HepG2 (cell line): ENCODE results near the gene OBSL1. TPM values are rescaled to one million over a fixed set of nuclear protein-coding genes. Genes with fewer than 3 reads are reported as not detected.

ENCODE experiments used
- CAMTA2 ChIP-seq: sonication (generic); formaldehyde crosslinking; IDR thresholded peaks from 2 replicates; pipeline ENCODE4 v1.4.0; 2020; ENCODE audit warnings: mild to moderate bottlenecking, missing genetic modification reagents, borderline replicate concordance
- CEBPB ChIP-seq: IDR thresholded peaks from 2 replicates; pipeline ENCODE4 v1.6.1; 2011; ENCODE audit warnings: low read depth, low read length, improper control_type of control experiment, borderline replicate concordance
- NFKB2 ChIP-seq: sonication (generic); formaldehyde crosslinking; IDR thresholded peaks from 2 replicates; pipeline ENCODE4 v1.4.0; 2020; ENCODE audit warnings: missing genetic modification reagents, borderline replicate concordance
- PPARG ChIP-seq: conservative IDR thresholded peaks from 2 replicates; pipeline ENCODE4 v1.6.1; 2016; ENCODE audit warnings: missing biosample characterization, missing genetic modification reagents
- REXO4 ChIP-seq: sonication (generic); formaldehyde crosslinking; IDR thresholded peaks from 2 replicates; pipeline ENCODE4 v1.8.0; 2022; ENCODE audit warnings: missing genetic modification reagents, mild to moderate bottlenecking, borderline replicate concordance
- SCMH1 ChIP-seq: sonication (generic); formaldehyde crosslinking; IDR thresholded peaks from 2 replicates; pipeline ENCODE4 v1.9.0; 2021; ENCODE audit warnings: missing genetic modification reagents, mild to moderate bottlenecking, borderline replicate concordance
- SNAPC2 ChIP-seq: sonication (generic); formaldehyde crosslinking; IDR thresholded peaks from 2 replicates; pipeline ENCODE4 v1.8.1; 2022; ENCODE audit warnings: mild to moderate bottlenecking, missing genetic modification reagents
- SOX13 ChIP-seq, 3 experiments: fragments of 450-650 bp in 1 of 3; sonication (generic) in 1 of 3; formaldehyde crosslinking in 1 of 3; IDR thresholded peaks in 2 of 3; conservative IDR thresholded peaks in 1 of 3; 2 replicates each; pipeline versions ENCODE4 v1.5.0 to v1.6.1; 2016 to 2020; ENCODE audit warnings: antibody characterized with exemption in 1 of 3, mild to moderate bottlenecking in 1 of 3, missing compliant biosample characterization in 1 of 3, missing genetic modification reagents in 1 of 3, moderate library complexity in 1 of 3
- TCF7 ChIP-seq: sonication (generic); IDR thresholded peaks from 2 replicates; pipeline ENCODE4 v1.6.1; 2016; ENCODE audit warnings: antibody characterized with exemption, low read depth
- TMF1 ChIP-seq: sonication (generic); formaldehyde crosslinking; IDR thresholded peaks from 2 replicates; pipeline ENCODE4 v1.8.1; 2022; ENCODE audit warnings: low read depth, missing genetic modification reagents
- ZBTB14 ChIP-seq: sonication (generic); formaldehyde crosslinking; IDR thresholded peaks from 2 replicates; pipeline ENCODE4 v1.4.0; 2020; ENCODE audit warnings: missing genetic modification reagents
- ZFP41 ChIP-seq: sonication (generic); formaldehyde crosslinking; IDR thresholded peaks from 2 replicates; pipeline ENCODE4 v1.4.0; 2020; ENCODE audit warnings: mild to moderate bottlenecking, missing genetic modification reagents, borderline replicate concordance
- ZNF292 ChIP-seq: sonication (generic); formaldehyde crosslinking; IDR thresholded peaks from 2 replicates; pipeline ENCODE4 v1.8.1; 2022; ENCODE audit warnings: mild to moderate bottlenecking, low read depth, missing genetic modification reagents, borderline replicate concordance
- ZNF33A ChIP-seq: sonication (generic); formaldehyde crosslinking; IDR thresholded peaks from 2 replicates; pipeline ENCODE4 v1.5.1; 2020; ENCODE audit warnings: missing genetic modification reagents, mild to moderate bottlenecking, moderate library complexity, borderline replicate concordance
- ZNF580 ChIP-seq: IDR thresholded peaks from 2 replicates; pipeline ENCODE4 v1.6.1; 2016; ENCODE audit warnings: low read depth, borderline replicate concordance
- ZSCAN22 ChIP-seq: sonication (generic); formaldehyde crosslinking; IDR thresholded peaks from 2 replicates; pipeline ENCODE4 v1.4.0; 2020; ENCODE audit warnings: mild to moderate bottlenecking, missing genetic modification reagents
- polyA plus RNA-seq, 8 experiments: library from polyadenylated mRNA; depleted of rRNA in 3 of 8; stranded (reverse) in 7 of 8; unstranded in 1 of 8; fragments of >200 nt; fragmentation: Illumina TruSeq in 4 of 8; extraction: Trizol in 4 of 8; gene quantifications; 2 replicates each; pipeline versions ENCODE4 v1.2.1 to v1.2.3, GENCODE V29; 2011 to 2016; ENCODE audit warnings: low read depth in 4 of 8, missing spikeins in 1 of 8, mixed read lengths in 1 of 8; ENCODE audit not compliant: insufficient read depth in 1 of 8
- total RNA-seq, 5 experiments: library from RNA; depleted of rRNA; stranded (reverse); fragments of >200 nt; fragmentation: Illumina TruSeq; extraction: Trizol; gene quantifications; 2 replicates each; pipeline ENCODE4 v1.2.3, GENCODE V29; 2016; ENCODE audit warnings: low read depth in 1 of 5
- TF ChIP-seq, protein P1 (sequence below): sonication (generic); IDR thresholded peaks from 2 replicates; pipeline ENCODE4 v1.6.1; 2016; ENCODE audit warnings: low read depth, borderline replicate concordance
- TF ChIP-seq, protein P2 (sequence below): sonication (generic); formaldehyde crosslinking; conservative IDR thresholded peaks from 2 replicates; pipeline ENCODE4 v1.5.0; 2020; ENCODE audit warnings: missing genetic modification reagents
- TF ChIP-seq, protein P3 (sequence below): IDR thresholded peaks from 2 replicates; pipeline ENCODE4 v1.4.0; 2020; ENCODE audit warnings: mild to moderate bottlenecking, missing genetic modification reagents

OBSL1 gene
- total and polyA plus RNA-seq, 2 of the 13 experiments (the other 11 are each of a cell fraction or from before 2014, with no cell fraction given) = 86.7 to 218 TPM

DNA sequence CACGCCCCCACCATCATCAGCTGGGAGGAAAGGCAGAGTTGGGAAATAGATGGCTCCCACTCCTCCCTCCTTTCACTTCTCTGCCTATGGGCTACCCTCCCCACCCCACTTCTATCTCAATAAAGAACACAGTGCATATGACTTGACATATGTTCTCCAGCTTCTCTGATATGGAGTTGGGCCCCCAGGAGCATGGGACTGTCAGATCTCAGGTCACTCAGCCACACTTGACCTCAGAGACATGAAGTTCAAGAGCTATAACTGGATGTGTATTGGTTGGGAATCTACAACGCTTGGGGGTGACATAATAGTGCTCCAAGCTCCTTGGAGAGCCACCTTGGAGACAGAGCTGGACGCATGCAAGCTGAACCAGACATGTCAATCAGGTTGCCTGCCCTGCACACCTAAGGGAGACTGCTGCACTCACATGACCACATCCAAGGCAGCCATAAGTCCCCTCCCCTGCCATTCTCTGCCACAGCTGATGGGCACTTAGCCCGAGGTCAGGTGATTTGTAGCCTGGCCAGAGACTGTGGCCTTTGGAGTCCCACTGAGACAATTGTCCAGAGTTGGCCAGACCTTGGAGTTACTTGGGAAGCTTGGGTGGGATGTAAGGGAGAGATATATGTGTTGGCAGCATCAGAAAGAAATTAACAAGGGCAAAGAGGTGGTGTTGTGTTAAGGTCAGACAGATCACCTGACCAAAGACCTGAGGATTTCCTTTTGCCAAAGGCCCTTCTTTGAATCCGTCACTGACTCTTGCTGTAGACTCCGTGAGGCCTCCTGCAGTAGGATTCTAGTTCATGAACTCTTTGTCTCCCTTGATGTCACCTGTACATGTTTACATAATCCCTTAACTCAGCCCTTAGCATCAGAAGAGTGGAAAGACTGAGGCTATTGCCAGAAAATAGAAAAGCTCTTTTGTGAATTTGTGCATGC, 4.5 kb upstream of the OBSL1 start (continued):
- TF ChIP-seq, protein P1, sequence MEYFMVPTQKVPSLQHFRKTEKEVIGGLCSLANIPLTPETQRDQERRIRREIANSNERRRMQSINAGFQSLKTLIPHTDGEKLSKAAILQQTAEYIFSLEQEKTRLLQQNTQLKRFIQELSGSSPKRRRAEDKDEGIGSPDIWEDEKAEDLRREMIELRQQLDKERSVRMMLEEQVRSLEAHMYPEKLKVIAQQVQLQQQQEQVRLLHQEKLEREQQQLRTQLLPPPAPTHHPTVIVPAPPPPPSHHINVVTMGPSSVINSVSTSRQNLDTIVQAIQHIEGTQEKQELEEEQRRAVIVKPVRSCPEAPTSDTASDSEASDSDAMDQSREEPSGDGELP = peak; percentile 46; the same call in 1 of the 2 replicates
- TF ChIP-seq ZFP41 (CRISPR knock-in tag) = 0 out of 2 replicates have a peak, but pooled peaks have one; percentile 15
- 0 out of 2 replicates have a peak, but pooled peaks have one; percentile 3 for TF ChIP-seq REXO4
- no peak for TF ChIP-seq ZNF580 (CRISPR knock-in tag)
- peak; percentile 47 for TF ChIP-seq TCF7
- no peak for TF ChIP-seq SCMH1
- TF ChIP-seq ZNF292 (CRISPR knock-in tag) = 0 out of 2 replicates have a peak, but pooled peaks have one; percentile 23
- TF ChIP-seq, protein P2, sequence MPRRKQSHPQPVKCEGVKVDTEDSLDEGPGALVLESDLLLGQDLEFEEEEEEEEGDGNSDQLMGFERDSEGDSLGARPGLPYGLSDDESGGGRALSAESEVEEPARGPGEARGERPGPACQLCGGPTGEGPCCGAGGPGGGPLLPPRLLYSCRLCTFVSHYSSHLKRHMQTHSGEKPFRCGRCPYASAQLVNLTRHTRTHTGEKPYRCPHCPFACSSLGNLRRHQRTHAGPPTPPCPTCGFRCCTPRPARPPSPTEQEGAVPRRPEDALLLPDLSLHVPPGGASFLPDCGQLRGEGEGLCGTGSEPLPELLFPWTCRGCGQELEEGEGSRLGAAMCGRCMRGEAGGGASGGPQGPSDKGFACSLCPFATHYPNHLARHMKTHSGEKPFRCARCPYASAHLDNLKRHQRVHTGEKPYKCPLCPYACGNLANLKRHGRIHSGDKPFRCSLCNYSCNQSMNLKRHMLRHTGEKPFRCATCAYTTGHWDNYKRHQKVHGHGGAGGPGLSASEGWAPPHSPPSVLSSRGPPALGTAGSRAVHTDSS (CRISPR knock-in tag) = no peak
- no peak for TF ChIP-seq ZBTB14 (CRISPR knock-in tag)
- TF ChIP-seq SOX13 (IDR thresholded peaks at IDR 0.05) = no peak
- 0 out of 4 replicates have a peak, but pooled peaks of 1 of the 2 experiments have one; percentile 35 for TF ChIP-seq SOX13 (CRISPR knock-in tag; conservative IDR thresholded peaks at IDR 0.05 in 1 of 2, IDR thresholded peaks at IDR 0.05 in 1 of 2)
- TF ChIP-seq, protein P3, sequence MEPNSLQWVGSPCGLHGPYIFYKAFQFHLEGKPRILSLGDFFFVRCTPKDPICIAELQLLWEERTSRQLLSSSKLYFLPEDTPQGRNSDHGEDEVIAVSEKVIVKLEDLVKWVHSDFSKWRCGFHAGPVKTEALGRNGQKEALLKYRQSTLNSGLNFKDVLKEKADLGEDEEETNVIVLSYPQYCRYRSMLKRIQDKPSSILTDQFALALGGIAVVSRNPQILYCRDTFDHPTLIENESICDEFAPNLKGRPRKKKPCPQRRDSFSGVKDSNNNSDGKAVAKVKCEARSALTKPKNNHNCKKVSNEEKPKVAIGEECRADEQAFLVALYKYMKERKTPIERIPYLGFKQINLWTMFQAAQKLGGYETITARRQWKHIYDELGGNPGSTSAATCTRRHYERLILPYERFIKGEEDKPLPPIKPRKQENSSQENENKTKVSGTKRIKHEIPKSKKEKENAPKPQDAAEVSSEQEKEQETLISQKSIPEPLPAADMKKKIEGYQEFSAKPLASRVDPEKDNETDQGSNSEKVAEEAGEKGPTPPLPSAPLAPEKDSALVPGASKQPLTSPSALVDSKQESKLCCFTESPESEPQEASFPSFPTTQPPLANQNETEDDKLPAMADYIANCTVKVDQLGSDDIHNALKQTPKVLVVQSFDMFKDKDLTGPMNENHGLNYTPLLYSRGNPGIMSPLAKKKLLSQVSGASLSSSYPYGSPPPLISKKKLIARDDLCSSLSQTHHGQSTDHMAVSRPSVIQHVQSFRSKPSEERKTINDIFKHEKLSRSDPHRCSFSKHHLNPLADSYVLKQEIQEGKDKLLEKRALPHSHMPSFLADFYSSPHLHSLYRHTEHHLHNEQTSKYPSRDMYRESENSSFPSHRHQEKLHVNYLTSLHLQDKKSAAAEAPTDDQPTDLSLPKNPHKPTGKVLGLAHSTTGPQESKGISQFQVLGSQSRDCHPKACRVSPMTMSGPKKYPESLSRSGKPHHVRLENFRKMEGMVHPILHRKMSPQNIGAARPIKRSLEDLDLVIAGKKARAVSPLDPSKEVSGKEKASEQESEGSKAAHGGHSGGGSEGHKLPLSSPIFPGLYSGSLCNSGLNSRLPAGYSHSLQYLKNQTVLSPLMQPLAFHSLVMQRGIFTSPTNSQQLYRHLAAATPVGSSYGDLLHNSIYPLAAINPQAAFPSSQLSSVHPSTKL = peak; percentile 57; the same call in 1 of the 2 replicates
- TF ChIP-seq CEBPB = no peak
- TF ChIP-seq ZNF33A (CRISPR knock-in tag) = no peak
- no peak; the same call in 1 of the 2 replicates for TF ChIP-seq PPARG (CRISPR knock-in tag)
- TF ChIP-seq TMF1 (CRISPR knock-in tag) = no peak
- TF ChIP-seq ZSCAN22 (CRISPR knock-in tag) = no peak
- 0 out of 2 replicates have a peak, but pooled peaks have one; percentile 8 for TF ChIP-seq CAMTA2 (CRISPR knock-in tag)
- TF ChIP-seq SNAPC2 (CRISPR knock-in tag) = peak; percentile 10; the same call in 1 of the 2 replicates
- TF ChIP-seq NFKB2 (CRISPR knock-in tag) = no peak
